GM23248 (cell line): ENCODE results near the gene SAMD1.

Source experiments
- EZH2 ChIP-seq: fragments of 200-600 bp; sonication (generic); IDR thresholded peaks from 2 replicates; pipeline ENCODE4 v1.6.1; 2018; ENCODE audit warnings: antibody characterized with exemption, mild to moderate bottlenecking; ENCODE audit not compliant: insufficient read depth, poor library complexity, severe bottlenecking
- EZH2phosphoT487 ChIP-seq: fragments of 200-600 bp; sonication (generic); IDR thresholded peaks from 2 replicates; pipeline ENCODE4 v1.6.1; 2018; ENCODE audit warnings: antibody characterized with exemption, moderate library complexity, mild to moderate bottlenecking, low read depth; ENCODE audit not compliant: insufficient read depth

DNA sequence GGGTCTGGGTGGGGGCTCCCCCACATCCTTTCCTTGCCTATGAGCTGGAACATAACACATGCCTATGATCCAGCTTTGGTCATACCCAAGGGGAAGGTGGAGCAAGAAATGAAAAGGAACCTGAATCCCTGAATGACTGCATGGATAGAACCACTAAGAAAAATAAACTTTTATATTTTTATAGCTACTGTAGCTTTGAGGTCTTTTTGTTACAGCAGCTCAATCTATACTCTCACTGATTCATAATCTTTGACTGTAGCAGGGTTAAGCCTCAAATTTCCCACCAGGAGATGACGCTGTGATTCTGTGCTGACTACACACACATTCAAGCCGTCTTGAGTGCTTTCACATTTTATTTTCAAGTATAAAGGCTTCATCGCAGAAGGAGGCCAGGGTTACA, 37.5 kb downstream of the SAMD1 start:
- TF ChIP-seq EZH2phosphoT487 (no peak), EZH2 (no peak)
